Ectodermal cell (in vitro differentiated cells): Measurements from ENCODE around the gene ZBTB17.
A peak's percentile ranks its signal among the peaks of the same experiment; 100 is the strongest.

Experiments
- H3K27ac ChIP-seq: 2 replicates; pipeline ENCODE4 v1.7.0; 2013; ENCODE audit warnings: mild to moderate bottlenecking, low read depth, low read length; ENCODE audit not compliant: insufficient read depth, poor library complexity, severe bottlenecking
- H3K27me3 ChIP-seq: 2 replicates; pipeline ENCODE4 v1.7.0; 2013; ENCODE audit warnings: mild to moderate bottlenecking, low read length; ENCODE audit not compliant: insufficient read depth, control insufficient read depth, poor library complexity, severe bottlenecking
- H3K36me3 ChIP-seq: one replicate; pipeline ENCODE4 v1.7.0; 2013; ENCODE audit warnings: low read length; ENCODE audit not compliant: control insufficient read depth, insufficient read depth
- H3K4me1 ChIP-seq: one replicate; pipeline ENCODE4 v1.7.0; 2013; ENCODE audit warnings: low read length; ENCODE audit not compliant: control insufficient read depth, insufficient read depth
- H3K4me3 ChIP-seq: 2 replicates; pipeline ENCODE4 v1.7.0; 2013; ENCODE audit warnings: low read depth, low read length, control low read depth; ENCODE audit not compliant: insufficient read depth
- H3K9me3 ChIP-seq: 2 replicates; pipeline ENCODE4 v1.7.0; 2013; ENCODE audit warnings: mild to moderate bottlenecking, low read length, moderate library complexity; ENCODE audit not compliant: control insufficient read depth
- WGBS, 2 experiments: methylation state at CpG; one replicate each; pipeline ENCODE4 v1.1.7; 2013; ENCODE audit warnings: missing lambda C conversion rate in 2 of 2; 5-methylcytosine and 5-hydroxymethylcytosine counted together

ZBTB17 gene

GRCh38 chr1:16017461-16018303, 41.8 kb upstream of the ZBTB17 start, which contains the start of gene HSPB7:
TSS of gene HSPB7 (minus strand) at chr1:16018043. CDS start at chr1:16017963, 80 bp downstream.
- peaks cover 19% of the 10 kb centered on the region for H3K27me3 ChIP-seq
- H3K9me3 ChIP-seq: no peaks in the 10 kb centered on the region
- no peak within 1 kb of the TSS for H3K27ac ChIP-seq
- peaks cover 25% of the 10 kb centered on the region for H3K4me1 ChIP-seq
- 63 to 68% methylated on average over 37 of the region's 37 CpGs for WGBS, 2 experiments
- no peaks in the 10 kb centered on the region for H3K36me3 ChIP-seq
- H3K4me3 ChIP-seq: no peak within 1 kb of the TSS

DNA sequence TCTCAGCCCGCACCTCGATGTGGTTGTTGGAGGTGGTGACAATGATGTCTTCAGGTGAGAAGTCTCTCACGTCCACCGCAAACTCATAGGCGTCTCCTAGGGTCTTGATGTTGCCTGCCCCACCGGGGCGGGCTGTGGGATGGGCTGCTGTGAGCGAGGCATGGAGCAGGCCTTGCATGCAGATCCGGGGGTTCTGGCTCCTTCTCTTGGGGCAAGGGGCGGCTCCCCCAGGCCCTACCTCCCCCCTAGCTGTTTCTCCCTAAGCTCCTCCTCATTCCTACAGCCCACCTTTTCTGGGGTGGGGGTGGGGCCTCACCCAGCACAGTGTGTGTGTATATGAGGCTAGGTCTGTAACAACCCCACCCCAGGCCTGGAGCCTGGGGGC, 41.2 kb upstream of the ZBTB17 start:
- Histone ChIP-seq H3K27ac (no peak overlapping the region), H3K27me3 (peaks cover 26% of the 10 kb centered on the region), H3K9me3 (no peaks in the 10 kb centered on the region), H3K4me1 (peaks cover 27% of the 10 kb centered on the region), H3K4me3 (no peak overlapping the region), H3K36me3 (no peaks in the 10 kb centered on the region)
- 87 to 90% methylated on average over 9 to 10 of the region's 10 CpGs for WGBS, 2 experiments

- no peaks in the 10 kb centered on the region for H3K36me3 ChIP-seq
- H3K9me3 ChIP-seq: no peaks in the 10 kb centered on the region
- peaks cover 27% of the 10 kb centered on the region for H3K4me1 ChIP-seq
- H3K27me3 ChIP-seq: peaks cover 34% of the 10 kb centered on the region
- 88 to 89% methylated on average over 23 of the region's 23 CpGs for WGBS, 2 experiments
- H3K27ac ChIP-seq: no peak overlapping the region
- no peak overlapping the region for H3K4me3 ChIP-seq
These were observed 40.3 kb upstream of the ZBTB17 start for GRCh38 chr1:16015960-16016901.

- H3K9me3 ChIP-seq: no peaks in the 10 kb centered on the region
- WGBS, 2 experiments: 94% methylated on average over 25 of the region's 25 CpGs
- peaks cover 27% of the 10 kb centered on the region for H3K4me1 ChIP-seq
- no peaks in the 10 kb centered on the region for H3K36me3 ChIP-seq
- peaks cover 39% of the 10 kb centered on the region for H3K27me3 ChIP-seq
- H3K4me3 ChIP-seq: no peak overlapping the region
- no peak overlapping the region for H3K27ac ChIP-seq
These were observed 39.6 kb upstream of the ZBTB17 start for GRCh38 chr1:16015491-16015890.

DNA sequence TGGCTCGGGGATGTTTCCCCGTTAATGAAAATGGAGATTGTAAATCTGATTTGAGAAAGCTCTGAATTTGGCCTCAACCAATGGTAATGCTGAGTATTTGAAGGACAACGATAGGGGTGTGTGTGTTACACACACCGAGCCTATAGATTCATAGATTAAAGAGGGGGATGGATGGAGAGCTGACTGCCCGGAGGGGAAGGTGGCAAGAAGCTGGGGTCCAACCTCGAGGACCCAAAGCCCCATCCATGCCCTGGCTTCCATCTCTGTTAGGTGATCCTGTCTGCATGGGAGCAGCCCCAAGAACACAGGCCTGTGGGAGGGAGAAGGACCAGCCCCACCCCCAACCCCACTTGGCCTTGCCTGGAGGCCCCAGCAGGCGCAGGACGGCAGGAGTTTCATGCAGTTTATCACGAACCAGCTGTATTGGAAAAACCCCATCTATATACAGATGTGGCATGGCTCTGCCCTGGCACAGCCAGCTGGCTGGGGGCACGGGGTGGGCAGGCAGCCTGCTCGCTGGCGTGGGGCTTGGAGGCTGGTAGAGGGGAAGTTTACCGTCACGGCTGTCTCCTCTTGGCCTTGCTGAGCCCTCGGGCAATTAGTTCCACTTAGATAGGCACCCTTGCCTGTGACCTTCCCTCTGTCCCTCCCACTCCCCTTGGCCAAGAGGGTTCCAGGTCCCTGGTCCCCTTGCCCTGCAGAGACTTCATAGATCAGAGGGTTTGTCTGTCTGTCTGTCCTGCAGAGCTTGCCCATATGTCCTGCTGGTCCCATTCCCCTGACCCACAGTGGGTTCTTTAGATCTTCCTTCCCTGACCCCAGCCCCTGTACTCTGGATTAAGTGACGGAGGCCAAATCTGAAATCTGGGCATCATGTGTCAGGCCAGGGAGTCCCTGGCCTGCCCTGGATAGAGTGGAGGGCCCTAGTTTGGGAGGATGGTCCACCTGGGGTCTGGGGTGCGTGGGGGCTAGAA, 38.9 kb upstream of the ZBTB17 start:
- Histone ChIP-seq H3K27ac (no peak overlapping the region), H3K36me3 (no peaks in the 10 kb centered on the region), H3K9me3 (no peaks in the 10 kb centered on the region), H3K4me3 (no peak overlapping the region), H3K4me1 (peaks cover 27% of the 10 kb centered on the region), H3K27me3 (peaks cover 39% of the 10 kb centered on the region)
- 86 to 88% methylated on average over 17 of the region's 17 CpGs for WGBS, 2 experiments

DNA sequence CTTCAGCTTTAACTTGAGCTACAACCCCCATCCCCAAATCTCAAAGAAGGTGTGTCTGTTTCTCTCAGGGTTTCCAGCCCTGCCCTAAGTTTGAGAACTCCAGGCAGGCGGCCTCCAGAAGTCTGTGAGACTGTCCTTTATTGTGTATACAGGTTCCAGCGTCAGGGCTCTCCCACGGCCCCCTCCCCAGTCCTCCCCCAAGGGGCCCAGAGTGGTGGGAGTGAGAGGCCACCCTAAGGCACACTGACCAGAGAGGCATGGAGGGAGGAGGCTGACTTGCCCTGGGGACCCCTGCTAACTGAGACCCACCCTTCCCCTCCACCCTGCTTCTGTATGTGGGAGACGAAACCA, 38.0 kb upstream of the ZBTB17 start:
- Histone ChIP-seq H3K27ac (no peak overlapping the region), H3K4me1 (peaks cover 24% of the 10 kb centered on the region)

GRCh38 chr1:16013220-16013907, 37.5 kb upstream of the ZBTB17 start:
- WGBS, 2 experiments: 27 to 28% methylated on average over 26 to 28 of the region's 28 CpGs
- Histone ChIP-seq H3K4me3 (peak overlapping the region; percentile 25), H3K9me3 (no peaks in the 10 kb centered on the region), H3K27ac (no peak overlapping the region), H3K4me1 (peaks cover 19% of the 10 kb centered on the region), H3K36me3 (no peaks in the 10 kb centered on the region), H3K27me3 (peaks cover 39% of the 10 kb centered on the region)

More for the DNA sequence above, 38.0 kb upstream of the ZBTB17 start:
- Histone ChIP-seq H3K4me3 (no peak overlapping the region), H3K27me3 (peaks cover 39% of the 10 kb centered on the region), H3K36me3 (no peaks in the 10 kb centered on the region), H3K9me3 (no peaks in the 10 kb centered on the region)
- WGBS, 2 experiments: 62 to 76% methylated on average over 3 to 4 of the region's 4 CpGs

DNA sequence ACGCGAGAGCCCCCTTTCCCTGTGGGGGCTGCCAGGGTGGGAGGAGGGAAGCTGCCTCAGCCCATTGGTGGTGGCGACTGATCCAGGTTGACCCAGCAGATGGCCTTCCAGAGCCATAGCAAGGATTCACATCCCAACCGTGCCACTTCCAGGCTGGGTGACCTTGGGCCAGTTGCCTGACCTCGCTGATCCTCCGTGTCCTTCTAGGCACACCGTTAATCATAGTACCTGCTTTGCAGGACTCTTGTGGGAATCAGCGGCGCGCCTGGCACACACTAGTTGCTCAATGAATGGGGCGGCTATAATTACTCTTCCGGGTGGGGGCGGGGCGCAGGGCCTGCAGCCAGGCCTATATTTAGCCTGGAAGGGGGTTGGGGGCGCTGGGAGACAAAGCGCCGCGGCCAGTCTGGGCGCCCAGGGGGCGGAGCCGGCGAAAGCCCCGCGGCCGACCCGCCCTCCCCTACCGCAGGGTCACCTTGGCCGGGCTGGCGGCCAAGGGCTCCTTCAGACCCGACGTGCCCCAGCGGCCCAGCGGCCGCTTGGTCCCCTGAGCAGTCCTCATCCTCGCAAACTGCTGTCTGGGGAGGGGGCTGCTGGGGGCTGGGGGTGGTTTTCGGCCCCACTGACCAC, 36.8 kb upstream of the ZBTB17 start:
- H3K36me3 ChIP-seq: no peaks in the 10 kb centered on the region
- H3K4me3 ChIP-seq: peak overlapping the region; percentile 25
- peaks cover 12% of the 10 kb centered on the region for H3K4me1 ChIP-seq
- peaks cover 42% of the 10 kb centered on the region for H3K27me3 ChIP-seq
- 5 to 6% methylated on average over 36 of the region's 36 CpGs for WGBS, 2 experiments
- no peaks in the 10 kb centered on the region for H3K9me3 ChIP-seq
- no peak overlapping the region for H3K27ac ChIP-seq
